Measurements from ENCODE around the gene U2AF1L4. TPM values are rescaled to one million over a fixed set of nuclear protein-coding genes. Genes with fewer than 3 reads are reported as not detected.

Gene U2AF1L4
- total and polyA plus RNA-seq, 2 donors (not counting 1 experiment from before 2014, with no cell fraction given), result 62.1 to 89.7 TPM

DNA sequence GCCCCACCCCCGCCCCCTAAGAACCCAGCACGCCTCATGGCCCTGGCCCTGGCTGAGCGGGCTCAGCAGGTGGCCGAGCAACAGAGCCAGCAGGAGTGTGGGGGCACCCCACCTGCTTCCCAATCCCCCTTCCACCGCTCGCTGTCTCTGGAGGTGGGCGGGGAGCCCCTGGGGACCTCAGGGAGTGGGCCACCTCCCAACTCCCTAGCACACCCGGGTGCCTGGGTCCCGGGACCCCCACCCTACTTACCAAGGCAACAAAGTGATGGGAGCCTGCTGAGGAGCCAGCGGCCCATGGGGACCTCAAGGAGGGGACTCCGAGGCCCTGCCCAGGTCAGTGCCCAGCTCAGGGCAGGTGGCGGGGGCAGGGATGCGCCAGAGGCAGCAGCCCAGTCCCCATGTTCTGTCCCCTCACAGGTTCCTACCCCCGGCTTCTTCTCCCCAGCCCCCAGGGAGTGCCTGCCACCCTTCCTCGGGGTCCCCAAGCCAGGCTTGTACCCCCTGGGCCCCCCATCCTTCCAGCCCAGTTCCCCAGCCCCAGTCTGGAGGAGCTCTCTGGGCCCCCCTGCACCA is 42.1 kb upstream of the U2AF1L4 start:
- H2AFZ ChIP-seq (ENCODE audit: insufficient read depth, low read depth, low read length, poor library complexity, severe bottlenecking), result no peak overlapping the region
- Mint-ChIP-seq H3K27ac (no peak overlapping the region), H3K4me1 (no peaks in the 10 kb centered on the region)

More for the DNA sequence above, 42.1 kb upstream of the U2AF1L4 start:
- Histone ChIP-seq H3K79me2 (ENCODE audit: control insufficient read depth, insufficient read depth, low read length) (no peaks in the 10 kb centered on the region), H3K36me3 (replicated peaks in 1 of 2; ENCODE audit: control extremely low read depth in 1 of 2, control insufficient read depth in 1 of 2, extremely low read depth in 1 of 2, insufficient read depth in 2 of 2, low read length in 1 of 2) (peaks cover 0 to 2% of the 10 kb centered on the region in 2 experiments), H4K20me1 (ENCODE audit: control insufficient read depth, insufficient read depth, low read length, poor library complexity, severe bottlenecking) (no peaks in the 10 kb centered on the region), H3K9ac (ENCODE audit: low read length) (no peak overlapping the region), H3K4me1 (ENCODE audit: control insufficient read depth in 2 of 2, insufficient read depth in 2 of 2, low read length in 2 of 2) (no peaks in the 10 kb centered on the region), H3K4me3 (ENCODE audit: control extremely low read depth in 1 of 5, extremely low read depth in 1 of 5, insufficient read depth in 1 of 5, low read depth in 2 of 5, low read length in 4 of 5) (no peak overlapping the region), H3K9me3 (ENCODE audit: control extremely low read depth in 1 of 3, control insufficient read depth in 2 of 3, insufficient read depth in 1 of 3, low read length in 2 of 3) (no peaks in the 10 kb centered on the region), H3K27me3 (replicated peaks in 1 of 4; ENCODE audit: control extremely low read depth in 1 of 4, control insufficient read depth in 3 of 4, insufficient read depth in 4 of 4, low read length in 3 of 4) (no peaks in the 10 kb centered on the region), H3K4me2 (replicated peaks; ENCODE audit: low read depth, low read length, poor library complexity, severe bottlenecking) (no peak overlapping the region), H3K27ac (ENCODE audit: low read length in 2 of 2) (no peak overlapping the region)
- TF ChIP-seq EZH2 (IDR thresholded peaks at IDR 0.05; ENCODE audit: borderline replicate concordance, insufficient read depth, low read depth, low read length, poor library complexity, severe bottlenecking), result no peak
- TF ChIP-seq, protein P1, sequence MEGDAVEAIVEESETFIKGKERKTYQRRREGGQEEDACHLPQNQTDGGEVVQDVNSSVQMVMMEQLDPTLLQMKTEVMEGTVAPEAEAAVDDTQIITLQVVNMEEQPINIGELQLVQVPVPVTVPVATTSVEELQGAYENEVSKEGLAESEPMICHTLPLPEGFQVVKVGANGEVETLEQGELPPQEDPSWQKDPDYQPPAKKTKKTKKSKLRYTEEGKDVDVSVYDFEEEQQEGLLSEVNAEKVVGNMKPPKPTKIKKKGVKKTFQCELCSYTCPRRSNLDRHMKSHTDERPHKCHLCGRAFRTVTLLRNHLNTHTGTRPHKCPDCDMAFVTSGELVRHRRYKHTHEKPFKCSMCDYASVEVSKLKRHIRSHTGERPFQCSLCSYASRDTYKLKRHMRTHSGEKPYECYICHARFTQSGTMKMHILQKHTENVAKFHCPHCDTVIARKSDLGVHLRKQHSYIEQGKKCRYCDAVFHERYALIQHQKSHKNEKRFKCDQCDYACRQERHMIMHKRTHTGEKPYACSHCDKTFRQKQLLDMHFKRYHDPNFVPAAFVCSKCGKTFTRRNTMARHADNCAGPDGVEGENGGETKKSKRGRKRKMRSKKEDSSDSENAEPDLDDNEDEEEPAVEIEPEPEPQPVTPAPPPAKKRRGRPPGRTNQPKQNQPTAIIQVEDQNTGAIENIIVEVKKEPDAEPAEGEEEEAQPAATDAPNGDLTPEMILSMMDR (IDR thresholded peaks at IDR 0.05), result no peak
- no peaks in the 10 kb centered on the region for H3K9me3 Mint-ChIP-seq (ENCODE audit: insufficient read depth)
- CTCF ChIA-PET, result no interaction called here
- POLR2A ChIA-PET, result no interaction called here
- no peaks in the 10 kb centered on the region for H3K27me3 Mint-ChIP-seq
- DNase-seq, result no peak
- no peak for ATAC-seq (ENCODE audit: low read depth)
- no peak overlapping the region for H3K4me3 Mint-ChIP-seq
- intact Hi-C loops (cut with micrococcal nuclease), result no loop called here
- 94% methylated on average over 13 of the region's 15 CpGs for WGBS (ENCODE audit: insufficient coverage)
